Measurements from ENCODE around the gene PICALM.

Gene PICALM

GRCh38 chr11:85945296-85945695, 123.6 kb downstream of the PICALM start:
- Histone ChIP-seq H2AFZ (ENCODE audit: low read depth, low read length) (no peak overlapping the region), H3K36me3 (ENCODE audit: insufficient read depth, low read length) (no peaks in the 10 kb centered on the region), H3K79me2 (ENCODE audit: insufficient read depth, low read length) (no peaks in the 10 kb centered on the region), H3K4me1 (ENCODE audit: insufficient read depth, low read length) (no peaks in the 10 kb centered on the region), H3K4me2 (ENCODE audit: insufficient read depth, low read length) (no peak overlapping the region), H3K9ac (ENCODE audit: low read depth, low read length) (no peak overlapping the region), H4K20me1 (ENCODE audit: insufficient read depth, low read length) (no peaks in the 10 kb centered on the region), H3K9me3 (ENCODE audit: insufficient read depth, low read length, severe bottlenecking) (peaks cover 17% of the 10 kb centered on the region), H3K27ac (ENCODE audit: low read length) (no peak overlapping the region), H3K4me3 (ENCODE audit: low read depth in 1 of 2, low read length in 2 of 2) (no peak overlapping the region), H3K27me3 (ENCODE audit: insufficient read depth, low read length, poor library complexity) (no peaks in the 10 kb centered on the region)
- TF ChIP-seq EZH2 (IDR thresholded peaks at IDR 0.05; ENCODE audit: borderline replicate concordance, low read depth, low read length, severe bottlenecking) (no peak), CTCF (IDR thresholded peaks at IDR 0.05; ENCODE audit: borderline replicate concordance, extremely low read depth, low read length, poor library complexity, severe bottlenecking) (no peak)
- no peak for ATAC-seq (ENCODE audit: insufficient read depth, low read depth)
- peak; percentile 19 for DNase-seq

DNA sequence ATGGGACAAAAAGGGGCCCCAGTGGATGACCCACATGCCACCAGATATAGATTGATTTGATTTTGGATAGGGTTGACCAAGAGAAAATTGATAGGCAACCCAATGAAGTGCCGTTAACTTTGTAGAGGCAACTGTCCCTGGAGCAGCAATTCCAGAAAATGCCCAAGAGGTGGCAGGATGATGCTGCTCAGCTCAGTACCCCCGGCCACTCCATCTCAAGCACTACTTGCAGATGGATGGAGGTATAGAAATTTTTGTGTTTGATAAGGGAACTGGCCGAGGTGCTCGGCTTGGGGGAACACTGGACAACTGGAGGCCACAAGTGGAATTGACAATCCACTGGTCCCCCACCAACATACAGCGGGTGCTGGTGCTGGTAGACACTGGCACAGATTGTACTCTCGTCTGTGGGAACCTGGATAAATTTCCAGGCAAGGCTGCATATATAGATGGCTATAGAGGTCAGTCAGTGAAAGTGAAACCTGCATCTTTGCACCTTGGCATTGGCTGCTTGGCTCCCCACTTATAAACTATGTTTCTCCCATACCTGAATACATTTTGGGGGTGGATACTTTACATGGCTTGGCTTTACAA, 127.4 kb downstream of the PICALM start:
- H3K27ac ChIP-seq (ENCODE audit: low read length) = no peak overlapping the region
- no peak overlapping the region for H3K9ac ChIP-seq (ENCODE audit: low read depth, low read length)
- no peaks in the 10 kb centered on the region for H4K20me1 ChIP-seq (ENCODE audit: insufficient read depth, low read length)
- H3K79me2 ChIP-seq (ENCODE audit: insufficient read depth, low read length) = no peaks in the 10 kb centered on the region
- DNase-seq (no peak), ATAC-seq (ENCODE audit: insufficient read depth, low read depth) (no peak)
- H3K4me1 ChIP-seq (ENCODE audit: insufficient read depth, low read length) = no peaks in the 10 kb centered on the region
- H3K36me3 ChIP-seq (ENCODE audit: insufficient read depth, low read length) = no peaks in the 10 kb centered on the region
- no peak overlapping the region for H3K4me2 ChIP-seq (ENCODE audit: insufficient read depth, low read length)
- TF ChIP-seq CTCF (IDR thresholded peaks at IDR 0.05; ENCODE audit: borderline replicate concordance, extremely low read depth, low read length, poor library complexity, severe bottlenecking) (peak; percentile 58), EZH2 (IDR thresholded peaks at IDR 0.05; ENCODE audit: borderline replicate concordance, low read depth, low read length, severe bottlenecking) (no peak)
- H3K4me3 ChIP-seq (ENCODE audit: low read depth in 1 of 2, low read length in 2 of 2) = no peak overlapping the region
- peaks cover 17% of the 10 kb centered on the region for H3K9me3 ChIP-seq (ENCODE audit: insufficient read depth, low read length, severe bottlenecking)
- H3K27me3 ChIP-seq (ENCODE audit: insufficient read depth, low read length, poor library complexity) = no peaks in the 10 kb centered on the region
- H2AFZ ChIP-seq (ENCODE audit: low read depth, low read length) = no peak overlapping the region

- ATAC-seq (ENCODE audit: insufficient read depth, low read depth) = no peak
- TF ChIP-seq EZH2 (IDR thresholded peaks at IDR 0.05; ENCODE audit: borderline replicate concordance, low read depth, low read length, severe bottlenecking) (no peak), CTCF (IDR thresholded peaks at IDR 0.05; ENCODE audit: borderline replicate concordance, extremely low read depth, low read length, poor library complexity, severe bottlenecking) (no peak)
- no peaks in the 10 kb centered on the region for H3K36me3 ChIP-seq (ENCODE audit: insufficient read depth, low read length)
- no peaks in the 10 kb centered on the region for H3K4me1 ChIP-seq (ENCODE audit: insufficient read depth, low read length)
- H3K27me3 ChIP-seq (ENCODE audit: insufficient read depth, low read length, poor library complexity) = no peaks in the 10 kb centered on the region
- no peak overlapping the region for H3K9ac ChIP-seq (ENCODE audit: low read depth, low read length)
- H3K4me3 ChIP-seq (ENCODE audit: low read depth in 1 of 2, low read length in 2 of 2) = no peak overlapping the region
- no peaks in the 10 kb centered on the region for H3K79me2 ChIP-seq (ENCODE audit: insufficient read depth, low read length)
- H4K20me1 ChIP-seq (ENCODE audit: insufficient read depth, low read length) = no peaks in the 10 kb centered on the region
- peaks cover 10% of the 10 kb centered on the region for H3K9me3 ChIP-seq (ENCODE audit: insufficient read depth, low read length, severe bottlenecking)
- no peak overlapping the region for H3K4me2 ChIP-seq (ENCODE audit: insufficient read depth, low read length)
- no peak overlapping the region for H2AFZ ChIP-seq (ENCODE audit: low read depth, low read length)
- no peak for DNase-seq
- no peak overlapping the region for H3K27ac ChIP-seq (ENCODE audit: low read length)
Observed at GRCh38 chr11:85939099-85940015, 129.5 kb downstream of the PICALM start.
